GM12878 (cell line): ENCODE measurements around the gene TDRD15. TPM values are rescaled to one million over a fixed set of nuclear protein-coding genes. Genes with fewer than 3 reads are reported as not detected.

ENCODE experiments used
- ATAC-seq: fragments of 200-7000 bp; cut with Tn5 transposase; 3 replicates; pipeline ENCODE4 v1.9.1; 2020; ENCODE audit warnings: mild to moderate bottlenecking, moderate library complexity
- BruUV-seq: library from RNA; stranded (reverse); fragments of 400-500 nt; replicated peaks from 2 replicates; lab custom pipeline; 2021; lab: Mats Ljungman, UMichigan
- CTCF ChIA-PET: fragments of 300-600 bp; sonication (Branson Sonifier 250); formaldehyde crosslinking; extraction: SDS; loops from one replicate; lab custom pipeline; 2021; ENCODE audit warnings: inconsistent platforms; lab: Yijun Ruan, JAX
- POLR2A ChIA-PET: fragments of 350-600 bp; formaldehyde crosslinking; extraction: SDS; loops from one replicate; lab custom pipeline; 2021; ENCODE audit warnings: inconsistent platforms; lab: Charles Lee
- RAD21 ChIA-PET: fragments of 300-600 bp; sonication (Branson Sonifier 250); formaldehyde crosslinking; loops from one replicate; lab custom pipeline; 2023; ENCODE audit warnings: antibody characterized with exemption; ENCODE audit not compliant: unreplicated experiment; lab: Charles Lee
- SMC1A ChIA-PET: fragments of 300-600 bp; sonication (Branson Sonifier 250); formaldehyde crosslinking; loops from one replicate; lab custom pipeline; 2023; ENCODE audit not compliant: unreplicated experiment, uncharacterized antibody; lab: Charles Lee
- DNase-seq: peaks from one replicate; pipeline ENCODE4 v3.0.0-alpha.2; 2011; ENCODE audit warnings: low read depth, low spot score
- FAIRE-seq: peaks from 3 replicates; lab custom pipeline; 2011; peaks lifted over from hg19 to GRCh38; lab: Jason Lieb, UNC
- H2AFZ ChIP-seq: 2 replicates; pipeline ENCODE4 v1.6.0; 2011; ENCODE audit warnings: low read depth, low read length, control low read depth; ENCODE audit not compliant: control insufficient read depth
- H3K27ac ChIP-seq: 2 replicates; pipeline ENCODE4 v1.5.1; 2011; ENCODE audit warnings: control low read depth; ENCODE audit not compliant: control insufficient read depth, insufficient read depth
- H3K27me3 ChIP-seq, 2 experiments: replicated peaks in 1 of 2; 2 replicates each; pipeline versions ENCODE4 v1.6.0 to v1.6.1; 2011; ENCODE audit warnings: low read length in 1 of 2; ENCODE audit not compliant: control insufficient read depth in 2 of 2, insufficient read depth in 2 of 2
- H3K36me3 ChIP-seq, 2 experiments: 2 replicates each; pipeline ENCODE4 v1.5.1; 2011; ENCODE audit warnings: low read length in 1 of 2; ENCODE audit not compliant: control insufficient read depth in 2 of 2, insufficient read depth in 2 of 2
- H3K4me1 ChIP-seq: 2 replicates; pipeline ENCODE4 v1.6.1; 2011; ENCODE audit warnings: mild to moderate bottlenecking, low read length, moderate library complexity, mixed read lengths; ENCODE audit not compliant: control insufficient read depth, insufficient read depth
- H3K4me2 ChIP-seq: 2 replicates; pipeline ENCODE4 v1.6.0; 2011; ENCODE audit warnings: control low read depth; ENCODE audit not compliant: control insufficient read depth, insufficient read depth
- H3K4me3 ChIP-seq: fragments of 200-600 bp; sonication (generic); 2 replicates; pipeline ENCODE4 v1.5.1; 2016
- H3K79me2 ChIP-seq: 2 replicates; pipeline ENCODE4 v1.6.0; 2011; ENCODE audit warnings: low read length; ENCODE audit not compliant: control insufficient read depth, insufficient read depth
- H3K9ac ChIP-seq: 2 replicates; pipeline ENCODE4 v1.8.0; 2011; ENCODE audit warnings: low read length, control low read depth, mixed read lengths; ENCODE audit not compliant: control insufficient read depth, insufficient read depth
- H3K9me3 ChIP-seq: replicated peaks from 3 replicates; pipeline ENCODE4 v1.5.1; 2011; ENCODE audit warnings: mild to moderate bottlenecking, low read length; ENCODE audit not compliant: control insufficient read depth, insufficient read depth
- H4K20me1 ChIP-seq: 2 replicates; pipeline ENCODE4 v1.6.0; 2011; ENCODE audit not compliant: control insufficient read depth, insufficient read depth
- ATF3 ChIP-seq: IDR thresholded peaks from 2 replicates; pipeline ENCODE4 v1.6.1; 2011; ENCODE audit warnings: low read depth, mild to moderate bottlenecking, low read length, moderate library complexity, borderline replicate concordance; ENCODE audit errors: extremely low read depth
- BCLAF1 ChIP-seq: fragments of 450-650 bp; IDR thresholded peaks from 2 replicates; pipeline ENCODE4 v1.6.1; 2017; ENCODE audit warnings: antibody characterized with exemption, mild to moderate bottlenecking, moderate library complexity
- CBFB ChIP-seq: IDR thresholded peaks from 2 replicates; pipeline ENCODE4 v1.6.1; 2016; ENCODE audit warnings: antibody characterized with exemption, low read depth
- SUPT20H ChIP-seq: IDR thresholded peaks from 2 replicates; pipeline ENCODE4 v1.6.1; 2011; ENCODE audit warnings: low read depth, mild to moderate bottlenecking, low read length, moderate library complexity, borderline replicate concordance; ENCODE audit not compliant: control insufficient read depth
- SUZ12 ChIP-seq: fragments of 200-600 bp; sonication (generic); IDR thresholded peaks from one replicate; pipeline ENCODE4 v1.6.1; 2018; ENCODE audit warnings: antibody characterized with exemption, mild to moderate bottlenecking; ENCODE audit not compliant: unreplicated experiment
- ZNF384 ChIP-seq: IDR thresholded peaks from 2 replicates; pipeline ENCODE4 v1.6.1; 2012; ENCODE audit warnings: low read depth, mild to moderate bottlenecking, low read length, improper control_type of control experiment, borderline replicate concordance
- WGBS: methylation state at CpG from one replicate; pipeline ENCODE4 v1.1.6; 2016; ENCODE audit warnings: low lambda C conversion rate; ENCODE audit not compliant: insufficient replicate concordance, insufficient coverage; ENCODE audit errors: missing lambda C conversion rate; 5-methylcytosine and 5-hydroxymethylcytosine counted together
- in situ Hi-C: fragments of 300-500 bp; cut with MboI; formaldehyde crosslinking; loops from 9 replicates; pipeline ENCODE4 v1.14.3; 2018; ENCODE audit warnings: mixed read lengths
- intact Hi-C: fragments of 100-400 bp; cut with micrococcal nuclease; formaldehyde crosslinking; loops from one replicate; pipeline ENCODE4 v1.14.2; 2022; ENCODE audit not compliant: unreplicated experiment
- polyA plus RNA-seq, 11 experiments: library from polyadenylated mRNA; depleted of rRNA in 4 of 11; unstranded in 6 of 11; stranded (reverse) in 5 of 11; fragments of >200 nt; fragmentation: Nextera tagmentation in 4 of 11; fragmentation: Illumina TruSeq in 1 of 11; extraction: Ambion mirVana in 4 of 11; extraction: Trizol in 1 of 11; gene quantifications; 1 replicate in 1 of 11; 2 replicates in 10 of 11; pipeline versions ENCODE4 v1.2.1 to v1.2.3, GENCODE V29; 2011 to 2016; ENCODE audit warnings: inconsistent platforms in 2 of 11, missing spikeins in 2 of 11, low read depth in 1 of 11
- total RNA-seq, 4 experiments: library from RNA; depleted of rRNA in 3 of 4; stranded (reverse); fragments of >200 nt in 3 of 4; fragmentation: Illumina TruSeq in 1 of 4; extraction: Trizol in 1 of 4; gene quantifications; 2 replicates each; pipeline versions ENCODE4 v1.2.1 to v1.2.3, GENCODE V29; 2013 to 2021

Gene TDRD15
- total and polyA plus RNA-seq, 10 of the 15 experiments (the other 5 are each of a cell fraction or from before 2014, with no cell fraction given) = not detected

DNA sequence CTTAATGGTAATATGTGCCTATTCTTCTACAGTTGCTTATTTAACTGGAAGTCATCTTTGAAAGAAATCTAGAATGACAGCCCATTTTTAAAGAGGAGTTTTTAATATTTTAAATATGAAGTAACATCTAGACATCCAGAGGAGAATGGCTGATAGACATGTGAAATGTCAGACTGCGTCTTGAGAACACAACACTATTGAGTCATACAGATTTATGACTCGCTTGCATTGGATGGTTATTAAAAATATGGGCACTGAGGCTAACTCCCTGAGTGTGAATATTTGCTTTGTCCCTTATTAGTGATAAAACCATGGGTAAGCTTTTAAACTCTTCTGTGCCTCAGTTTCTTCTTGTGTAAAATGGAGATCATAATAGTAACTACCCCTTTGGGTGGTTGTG is 22.9 kb downstream of the TDRD15 start:
- Histone ChIP-seq H4K20me1 (no peaks in the 10 kb centered on the region), H3K79me2 (no peaks in the 10 kb centered on the region), H3K27ac (no peak overlapping the region), H3K36me3 (no peaks in the 10 kb centered on the region), H3K4me3 (no peak overlapping the region), H3K9ac (no peak overlapping the region), H3K27me3 (no peaks in the 10 kb centered on the region), H3K4me1 (no peaks in the 10 kb centered on the region), H3K4me2 (no peak overlapping the region), H2AFZ (no peak overlapping the region), H3K9me3 (no peaks in the 10 kb centered on the region)
- POLR2A ChIA-PET = no interaction called here
- no peak for FAIRE-seq
- TF ChIP-seq ATF3 (no peak), CBFB (no peak), SUPT20H (no peak), BCLAF1 (no peak), ZNF384 (no peak), SUZ12 (no peak)
- no TSS peak for BruUV-seq
- RAD21 ChIA-PET = no interaction called here
- CTCF ChIA-PET = no interaction called here
- in situ Hi-C loops (no loop called here), intact Hi-C loops (no loop called here)
- no peak for DNase-seq
- ATAC-seq = no peak
- SMC1A ChIA-PET = no interaction called here
- WGBS = 28% methylated on average over 2 of the region's 2 CpGs
